ENCODE data around the gene NINJ2.

DNA sequence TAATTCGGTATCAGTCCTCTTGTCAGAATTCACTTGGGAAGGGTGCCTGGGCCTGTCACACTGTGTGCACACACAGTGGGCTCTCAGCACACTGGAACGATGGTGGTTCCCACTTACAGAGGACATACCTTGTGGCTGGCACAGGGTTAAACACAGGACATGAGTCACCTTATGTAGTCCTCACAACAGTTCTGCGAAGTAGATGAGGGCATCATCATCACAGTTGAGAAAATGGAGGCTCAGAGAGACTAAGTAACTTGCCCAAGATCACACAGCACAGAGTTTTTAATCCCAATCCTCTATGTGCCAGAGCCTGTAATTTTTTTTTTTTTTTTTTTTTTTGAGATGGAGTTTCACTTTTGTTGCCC is 90.7 kb downstream of the NINJ2 start:
- no peak for TF ChIP-seq BCL11A (IDR thresholded peaks at IDR 0.05; ENCODE audit: low read depth, low read length)
- no peak for TF ChIP-seq EP300 (IDR thresholded peaks at IDR 0.05; ENCODE audit: borderline replicate concordance in 1 of 2, control insufficient read depth in 1 of 2, low read depth in 2 of 2, low read length in 2 of 2)
- TF ChIP-seq ZBTB40 (IDR thresholded peaks at IDR 0.05; ENCODE audit: borderline replicate concordance): no peak
- TF ChIP-seq MAX (IDR thresholded peaks at IDR 0.05; ENCODE audit: low read depth, low read length): no peak
- TF ChIP-seq USF2 (IDR thresholded peaks at IDR 0.05; ENCODE audit: borderline replicate concordance, low read depth, low read length): no peak
- no peak for TF ChIP-seq POLR2A (IDR thresholded peaks at IDR 0.05; ENCODE audit: low read depth, low read length)
- TF ChIP-seq IRF4 (IDR thresholded peaks at IDR 0.05; ENCODE audit: low read depth, low read length): no peak

Data from GM12878 (cell line).